ENCODE results near the gene NXN.

DNA sequence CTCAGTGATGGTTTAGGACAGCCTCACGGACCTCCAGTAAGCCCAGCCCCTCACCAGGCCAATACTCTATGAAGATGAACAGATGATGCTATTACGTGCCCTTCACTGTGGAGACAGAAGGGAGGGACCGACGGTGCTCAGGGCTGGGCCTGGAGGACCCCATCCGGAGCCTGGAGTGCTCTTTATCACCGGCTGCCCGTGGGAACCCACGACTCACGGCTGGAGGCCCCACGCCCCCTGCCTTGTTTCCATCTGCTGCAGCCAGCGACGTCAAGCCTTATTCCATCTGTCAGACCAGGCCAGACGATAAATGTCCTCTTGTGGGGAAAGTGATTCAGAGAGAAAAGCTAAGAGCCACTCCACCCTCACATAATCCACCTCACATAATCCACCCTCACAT is 13.4 kb upstream of the NXN start:
- TF ChIP-seq POLR2A (IDR thresholded peaks at IDR 0.05; ENCODE audit: low read depth, low read length) (no peak), POLR2AphosphoS5 (IDR thresholded peaks at IDR 0.05; ENCODE audit: low read depth, low read length) (no peak), TAF1 (IDR thresholded peaks at IDR 0.05; ENCODE audit: borderline replicate concordance, low read depth, low read length) (no peak)
